ENCODE data around the gene RNU2-1.
"Not testable (repeated sequence)": the region's sequence is repeated elsewhere in the genome, so short reads cannot be mapped to it uniquely, and the experiment has no call there.

RNU2-1 gene

GRCh38 chr17:43216369-43216761 is 17.4 kb downstream of the RNU2-1 start:
- no peak for DNase-seq

DNA sequence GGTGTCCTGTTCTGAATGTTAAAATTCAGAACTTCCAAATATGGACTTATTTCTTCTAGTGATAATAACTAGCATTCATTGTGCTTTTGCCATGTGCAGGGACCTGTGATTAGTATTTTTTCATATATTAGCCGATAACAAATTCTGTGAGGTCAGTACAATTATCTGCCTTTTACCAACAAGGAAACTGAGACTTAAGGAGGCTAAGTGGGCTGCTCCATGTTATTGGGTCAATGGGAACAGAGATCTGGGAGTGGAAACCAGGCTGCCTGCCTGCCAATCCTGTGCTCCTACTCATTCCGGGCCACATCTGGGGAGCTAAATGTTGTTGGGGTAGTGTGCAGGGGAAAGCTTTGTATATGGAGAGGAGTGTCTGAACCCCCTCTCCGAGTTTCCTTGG is 18.4 kb downstream of the RNU2-1 start:
- no peak for DNase-seq

- DNase-seq, result peak in 1 of 4 experiments; percentile 4
Measured at GRCh38 chr17:43213545-43213944, 20.2 kb downstream of the RNU2-1 start.

DNA sequence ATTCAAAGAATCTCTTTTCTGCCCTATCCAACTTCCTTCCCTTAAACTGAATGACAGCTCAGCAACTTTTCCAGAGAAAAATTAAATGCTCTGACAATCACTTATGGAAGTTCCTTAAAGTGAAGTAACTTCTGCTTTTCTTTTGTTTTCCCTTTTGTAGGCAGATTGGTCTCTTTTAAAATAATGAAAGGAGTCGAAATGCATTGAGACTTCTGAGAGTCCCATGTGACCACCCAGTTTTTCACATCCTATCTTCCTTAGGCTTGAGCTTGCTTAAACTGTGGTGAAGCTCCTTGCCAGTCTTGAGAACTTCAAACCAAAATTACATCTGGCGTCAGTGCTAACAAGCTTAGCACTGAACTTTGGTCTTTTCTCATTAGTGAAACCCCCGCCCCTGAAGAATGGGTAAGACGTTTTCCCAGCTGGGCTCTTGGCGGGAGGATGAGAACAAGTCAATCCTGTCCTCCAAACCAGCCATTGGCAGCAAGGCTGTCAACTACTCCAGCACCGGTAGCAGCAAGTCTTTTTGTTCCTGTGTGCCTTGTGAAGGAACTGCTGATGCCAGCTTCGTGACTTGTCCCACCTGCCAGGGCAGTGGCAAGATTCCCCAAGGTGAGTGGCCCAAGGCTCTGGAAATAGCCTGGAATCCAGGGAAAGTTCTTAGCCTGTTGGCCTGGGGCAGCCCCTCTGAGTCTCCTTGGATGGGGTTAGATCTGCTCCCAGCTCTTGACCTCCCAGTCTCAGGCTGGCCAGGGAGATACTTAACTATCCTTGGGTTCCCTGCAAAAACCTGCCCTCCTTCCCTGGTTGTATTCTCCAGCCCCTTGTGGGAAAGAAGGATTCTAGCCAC is 20.9 kb downstream of the RNU2-1 start:
- peak; percentile 55 to 94 (median 83) for DNase-seq

DNA sequence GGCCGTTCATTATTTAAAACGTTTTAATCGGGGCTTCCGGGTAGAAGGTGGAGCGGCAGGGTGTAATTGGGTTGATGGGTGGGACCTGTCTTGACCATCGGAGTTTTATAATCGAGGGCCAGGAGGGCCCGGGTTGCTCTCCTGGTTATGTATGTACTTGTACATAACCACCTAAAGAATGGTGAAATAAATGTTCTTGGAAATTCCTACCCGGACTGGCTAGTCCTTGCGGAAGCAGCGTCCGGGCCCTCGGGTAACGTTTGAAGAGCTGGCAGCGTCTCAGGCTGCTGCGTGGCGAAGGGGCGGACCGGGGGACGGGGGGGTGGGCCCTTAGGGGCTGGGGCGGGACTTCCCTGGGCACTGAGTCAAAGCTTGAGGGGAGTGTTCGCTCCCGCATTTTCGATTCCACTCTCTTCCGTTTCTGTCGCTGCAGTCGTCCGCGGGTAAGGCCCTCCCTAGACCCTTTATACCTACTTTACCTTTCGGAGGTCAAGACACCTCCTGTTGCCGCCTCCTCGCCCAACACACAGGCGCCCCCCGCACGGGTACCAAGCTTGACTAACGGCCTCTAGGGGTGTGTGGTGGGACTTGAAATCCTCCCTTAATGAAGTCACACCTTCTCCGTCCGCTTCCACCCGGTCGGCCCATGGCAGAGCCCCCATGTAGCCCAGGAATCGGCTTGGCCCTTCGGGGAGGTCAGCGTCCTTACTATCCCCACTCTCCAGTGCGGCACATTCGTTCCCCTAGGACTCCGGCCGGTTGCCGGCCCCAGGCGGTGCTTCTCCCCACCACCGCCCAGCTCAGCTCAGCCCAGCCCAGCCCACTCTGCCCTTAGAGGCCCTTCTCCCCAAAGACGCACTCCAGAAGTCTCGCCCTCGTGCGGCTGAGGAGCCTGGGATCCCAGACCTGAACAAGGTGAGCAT is 22.0 kb downstream of the RNU2-1 start, which contains the start of gene TMEM106A:
TMEM106A (plus strand) TSS at position 396 of the 923 bp plus-strand sequence. CDS start 1,167 bp downstream, outside the sequence.
- DNase-seq, result peak; percentile 83 to 93 (median 89)

- peak in 3 of 4 experiments; percentile 5 to 25 (median 5) for DNase-seq
Measured at GRCh38 chr17:43211123-43211479, 22.7 kb downstream of the RNU2-1 start.

DNA sequence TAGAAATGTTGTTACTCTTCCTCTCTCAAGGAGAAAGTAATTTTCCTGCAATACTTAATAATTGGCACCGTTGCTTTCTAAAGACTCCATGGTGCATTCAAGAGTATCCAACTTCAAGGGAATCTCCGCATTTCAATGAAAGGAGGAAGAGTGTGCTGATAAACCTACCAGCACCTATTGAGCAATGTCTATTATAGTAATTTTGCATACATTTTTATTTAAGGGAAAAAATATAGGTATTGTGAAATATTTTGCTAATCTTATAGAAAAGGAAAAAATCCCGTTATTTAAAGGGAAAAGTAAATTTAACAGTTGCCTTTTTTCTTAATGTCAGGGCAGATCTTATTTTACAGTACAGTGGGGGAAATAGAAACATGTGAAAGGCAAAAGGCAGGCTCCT is 23.2 kb downstream of the RNU2-1 start:
- DNase-seq, result no peak

DNA sequence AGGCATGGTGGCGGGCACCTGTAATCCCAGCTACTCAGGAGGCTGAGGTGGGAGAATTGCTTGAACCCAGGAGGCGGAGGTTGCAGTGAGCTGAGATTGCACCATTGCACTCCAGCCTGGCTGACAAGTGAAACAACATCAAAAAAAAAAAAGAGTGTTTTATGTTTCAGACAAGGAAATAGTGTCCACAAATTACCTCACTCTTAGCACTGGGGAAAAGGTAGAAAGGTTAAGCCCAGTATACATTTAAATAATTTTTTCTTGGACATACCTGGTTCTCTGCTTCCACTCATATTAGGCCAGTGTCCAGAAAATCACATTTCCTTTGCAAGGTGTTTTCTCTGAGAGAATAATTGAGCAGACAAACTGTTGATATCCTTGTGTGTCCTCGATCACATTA is 30.8 kb downstream of the RNU2-1 start:
- not testable (repeated sequence) for DNase-seq

- no peak for DNase-seq
Measured at GRCh38 chr17:43200127-43200526, 33.6 kb downstream of the RNU2-1 start.

DNA sequence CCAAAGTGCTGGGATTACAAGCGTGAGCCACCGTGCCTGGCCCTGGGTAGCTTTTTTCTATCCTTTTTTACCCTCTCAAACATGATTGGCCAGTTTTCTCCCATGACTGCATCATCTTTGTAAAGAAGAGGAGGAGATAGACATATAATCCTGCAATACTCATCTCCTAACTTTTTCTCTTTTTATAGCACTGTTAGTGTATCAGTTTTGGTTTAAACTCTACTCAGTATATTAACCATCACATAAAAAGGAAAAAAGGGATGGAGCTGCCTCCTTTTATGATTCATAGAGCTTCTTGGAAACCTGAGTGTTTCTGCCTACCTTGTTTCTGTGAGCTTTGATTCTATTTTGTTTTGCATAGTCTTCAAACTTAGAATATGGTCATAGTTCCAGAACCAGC is 34.1 kb downstream of the RNU2-1 start:
- DNase-seq, result no peak

DNA sequence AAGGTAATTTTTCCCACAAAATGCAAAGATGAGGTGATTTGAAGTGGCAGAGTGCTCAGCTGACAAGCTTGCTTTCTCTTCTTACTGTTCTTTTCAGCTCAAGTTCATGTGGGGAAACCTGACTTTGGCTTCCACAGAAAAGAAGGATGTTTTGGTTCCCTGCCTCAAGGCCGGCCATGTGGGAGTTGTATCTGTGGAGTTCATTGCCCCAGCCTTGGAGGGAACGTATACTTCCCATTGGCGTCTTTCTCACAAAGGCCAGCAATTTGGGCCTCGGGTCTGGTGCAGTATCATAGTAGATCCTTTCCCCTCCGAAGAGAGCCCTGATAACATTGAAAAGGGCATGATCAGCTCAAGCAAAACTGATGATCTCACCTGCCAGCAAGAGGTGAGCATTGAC is 40.5 kb downstream of the RNU2-1 start:
- no peak for DNase-seq

- not testable (repeated sequence) for DNase-seq
Measured at GRCh38 chr17:43186656-43187055, 47.1 kb downstream of the RNU2-1 start.

GRCh38 chr17:43183921-43184320 is 49.9 kb downstream of the RNU2-1 start:
- no peak for DNase-seq

Measured in suppressor macrophage (primary cell).